AG09319 (cell line): ENCODE measurements around the gene ZNF106.

Source experiments
- DNase-seq: peaks from one replicate; pipeline ENCODE4 v3.0.0-alpha.2; 2010; ENCODE audit warnings: low read depth; ENCODE audit errors: extremely low read depth
- TF ChIP-seq, protein P1 (sequence below): IDR thresholded peaks from 2 replicates; pipeline ENCODE4 v1.5.1; 2011; ENCODE audit warnings: low read depth, mild to moderate bottlenecking, inconsistent platforms, low read length, moderate library complexity

Gene ZNF106

DNA sequence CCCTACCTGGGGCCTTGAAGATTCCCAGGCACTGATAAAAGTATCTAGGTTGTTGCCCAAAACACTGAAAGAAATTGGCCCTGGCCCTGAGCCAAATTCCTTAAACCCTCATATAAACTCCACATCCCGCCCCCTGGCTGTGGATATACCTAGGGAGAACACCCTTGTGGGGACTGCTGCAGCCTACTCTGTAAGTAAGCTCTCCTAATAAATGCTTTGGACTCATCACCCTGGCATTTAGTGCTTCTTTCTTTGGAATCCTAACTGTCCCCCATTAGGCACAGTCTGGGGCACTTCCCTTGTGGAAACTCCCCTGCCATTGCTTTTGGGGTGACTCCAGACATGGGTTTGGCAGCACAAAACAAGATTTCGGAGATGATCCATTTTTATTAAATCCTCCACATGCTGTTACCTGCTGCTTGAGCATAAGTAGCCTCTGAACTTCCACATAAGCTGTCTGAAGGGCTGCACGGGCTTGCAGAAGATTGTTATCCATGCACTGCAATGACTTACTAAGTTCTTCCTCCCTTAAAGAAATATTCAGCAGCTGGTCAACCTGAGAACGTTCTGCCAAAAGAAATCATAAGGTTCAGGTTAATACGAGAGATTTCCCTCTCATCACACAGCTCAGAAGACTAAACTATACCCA, 46.4 kb downstream of the ZNF106 start:
- TF ChIP-seq, protein P1, sequence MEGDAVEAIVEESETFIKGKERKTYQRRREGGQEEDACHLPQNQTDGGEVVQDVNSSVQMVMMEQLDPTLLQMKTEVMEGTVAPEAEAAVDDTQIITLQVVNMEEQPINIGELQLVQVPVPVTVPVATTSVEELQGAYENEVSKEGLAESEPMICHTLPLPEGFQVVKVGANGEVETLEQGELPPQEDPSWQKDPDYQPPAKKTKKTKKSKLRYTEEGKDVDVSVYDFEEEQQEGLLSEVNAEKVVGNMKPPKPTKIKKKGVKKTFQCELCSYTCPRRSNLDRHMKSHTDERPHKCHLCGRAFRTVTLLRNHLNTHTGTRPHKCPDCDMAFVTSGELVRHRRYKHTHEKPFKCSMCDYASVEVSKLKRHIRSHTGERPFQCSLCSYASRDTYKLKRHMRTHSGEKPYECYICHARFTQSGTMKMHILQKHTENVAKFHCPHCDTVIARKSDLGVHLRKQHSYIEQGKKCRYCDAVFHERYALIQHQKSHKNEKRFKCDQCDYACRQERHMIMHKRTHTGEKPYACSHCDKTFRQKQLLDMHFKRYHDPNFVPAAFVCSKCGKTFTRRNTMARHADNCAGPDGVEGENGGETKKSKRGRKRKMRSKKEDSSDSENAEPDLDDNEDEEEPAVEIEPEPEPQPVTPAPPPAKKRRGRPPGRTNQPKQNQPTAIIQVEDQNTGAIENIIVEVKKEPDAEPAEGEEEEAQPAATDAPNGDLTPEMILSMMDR: no peak
- DNase-seq: no peak

DNA sequence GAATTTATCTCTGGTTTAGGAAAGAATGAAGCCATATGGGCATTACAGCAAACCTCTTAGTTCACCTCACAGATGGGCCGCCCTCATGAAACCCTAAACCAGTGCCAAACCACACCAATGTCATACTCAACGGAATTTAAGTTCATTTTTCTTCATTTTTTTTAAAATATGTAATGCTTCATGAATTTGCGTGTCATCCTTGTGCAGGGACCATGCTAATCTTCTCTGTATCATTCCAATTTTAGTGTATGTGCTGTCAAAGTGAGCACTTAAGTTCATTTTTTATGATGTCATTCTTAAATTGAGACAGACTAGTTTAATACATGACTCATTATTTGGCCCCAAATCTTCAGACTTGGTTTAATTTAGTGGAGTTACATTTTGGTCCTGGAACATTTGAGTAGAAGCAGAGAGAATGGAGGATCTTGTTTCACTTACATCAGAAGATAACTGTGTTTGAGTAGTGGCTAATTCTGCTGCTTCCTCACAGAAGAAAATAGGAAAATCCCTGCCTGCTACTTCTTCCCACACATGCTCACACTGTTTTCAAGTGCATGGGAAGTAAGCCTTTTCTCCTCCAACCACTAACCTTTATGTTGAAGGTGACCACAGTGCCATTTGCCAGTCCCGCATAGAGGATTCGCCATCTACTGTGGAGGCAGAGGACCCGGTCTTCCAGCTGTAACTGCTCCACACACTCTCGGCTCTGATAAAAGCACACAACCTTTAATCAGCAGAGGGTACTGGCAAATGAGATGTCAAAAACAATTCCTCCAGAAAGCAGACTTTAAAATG, 63.3 kb downstream of the ZNF106 start:
- peak; percentile 79 for DNase-seq
- TF ChIP-seq, protein P1: no peak

DNA sequence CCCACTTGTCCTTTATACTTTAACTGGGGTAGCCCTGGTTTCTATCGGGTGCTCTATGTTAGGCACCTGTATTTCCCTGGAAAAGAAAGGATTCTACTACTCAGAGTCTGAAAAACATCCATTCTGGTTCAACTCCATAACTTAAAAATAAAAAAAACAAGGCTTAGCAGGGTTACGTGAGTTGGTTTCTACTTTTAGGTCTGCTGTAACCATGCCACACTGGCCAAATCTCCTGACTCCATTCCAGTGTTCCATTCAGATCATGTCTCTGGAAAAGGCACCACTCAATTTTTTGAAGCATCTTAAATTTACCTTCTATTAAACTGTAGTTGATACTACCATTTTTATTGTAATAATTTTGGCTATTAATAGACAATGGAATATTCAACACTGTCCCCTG, 69.6 kb downstream of the ZNF106 start:
- TF ChIP-seq, protein P1: no peak
- DNase-seq: no peak

DNA sequence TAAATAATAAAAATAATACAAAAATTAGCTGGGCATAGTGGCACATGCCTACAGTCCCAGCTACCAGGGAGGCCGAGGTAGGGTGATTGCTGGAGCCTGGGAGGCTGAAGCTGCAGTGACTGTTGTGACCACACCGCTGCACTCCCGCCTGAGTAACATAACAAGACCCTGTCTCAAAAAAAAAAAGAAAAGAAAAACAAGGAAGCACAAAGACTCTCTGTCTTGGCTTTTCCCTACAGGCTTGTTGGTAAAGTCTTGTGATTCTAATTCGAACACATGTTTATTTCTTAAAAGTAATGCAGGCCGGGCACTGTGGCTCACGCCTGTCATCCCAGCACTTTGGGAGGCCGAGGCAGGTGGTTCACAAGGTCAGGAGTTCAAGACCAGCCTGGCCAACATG, 71.6 kb downstream of the ZNF106 start:
- TF ChIP-seq, protein P1: no peak
- no peak for DNase-seq

DNA sequence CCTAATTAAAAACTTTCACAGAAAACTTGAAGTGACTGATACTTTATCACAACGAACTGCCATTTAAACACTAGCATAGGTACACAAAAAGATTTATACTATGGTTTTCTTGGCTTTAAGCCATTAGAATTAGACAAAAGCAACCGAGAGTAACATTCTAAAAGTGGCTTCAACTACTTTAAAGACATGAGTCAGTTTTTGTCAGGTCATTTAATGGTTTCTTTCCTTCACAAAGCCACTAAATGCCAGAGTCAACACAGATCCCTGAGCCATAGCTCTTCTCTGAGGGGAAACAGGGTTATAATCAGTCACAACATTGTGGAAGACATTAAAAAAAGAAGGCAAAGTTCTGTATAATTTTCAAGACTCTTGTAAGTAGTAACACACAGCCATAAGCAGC, 77.0 kb downstream of the ZNF106 start:
- TF ChIP-seq, protein P1: no peak
- DNase-seq: no peak

DNA sequence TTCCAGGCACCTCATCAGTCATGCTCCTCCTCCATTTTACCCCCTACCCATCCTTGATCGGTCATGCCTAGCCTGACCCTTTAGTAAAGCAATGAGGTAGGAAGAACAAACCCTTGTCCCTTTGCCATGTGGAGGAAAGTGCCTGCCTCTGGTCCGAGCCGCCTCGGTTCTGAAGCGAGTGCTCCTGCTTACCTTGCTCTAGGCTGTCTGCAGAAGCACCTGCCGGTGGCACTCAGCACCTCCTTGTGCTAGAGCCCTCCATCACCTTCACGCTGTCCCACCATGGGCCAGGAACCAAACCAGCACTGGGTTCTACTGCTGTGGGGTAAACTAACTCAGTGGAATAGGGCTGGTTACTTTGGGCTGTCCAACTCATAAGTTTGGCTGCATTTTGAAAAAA, 79.1 kb downstream of the ZNF106 start:
- no peak for DNase-seq
- TF ChIP-seq, protein P1: no peak

DNA sequence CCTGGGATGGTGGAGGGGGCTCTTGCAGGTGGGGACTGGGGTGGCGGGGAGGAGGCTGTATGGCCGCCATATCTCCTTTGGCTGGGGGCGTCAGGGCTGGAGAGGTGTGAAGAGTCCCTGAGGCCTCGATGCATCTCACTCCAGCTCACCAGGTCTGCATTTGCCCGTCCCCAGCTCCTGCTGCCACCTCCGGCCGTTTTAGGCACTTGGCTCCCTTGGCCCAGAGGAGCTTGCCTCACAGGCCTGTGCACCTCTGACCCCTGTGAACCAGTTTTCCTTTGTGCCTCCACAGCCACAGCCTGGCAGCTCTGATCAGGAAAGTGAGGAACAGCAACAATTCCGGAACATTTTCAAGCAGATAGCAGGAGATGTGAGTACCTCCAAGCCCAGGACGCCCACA, 81.9 kb downstream of the ZNF106 start:
- TF ChIP-seq, protein P1: no peak

More for the DNA sequence above, 81.9 kb downstream of the ZNF106 start:
- DNase-seq: no peak
